GM18511 (cell line): Measurements from ENCODE around the gene TEX30.
"Not testable (repeated sequence)": the region's sequence is repeated elsewhere in the genome, so short reads cannot be mapped to it uniquely, and the experiment has no call there.

Experiments
- ATAC-seq: cut with Tn5 transposase; IDR thresholded peaks from one replicate; pipeline ENCODE4 v1.9.1; 2021; ENCODE audit warnings: mild to moderate bottlenecking, moderate library complexity; ENCODE audit not compliant: unreplicated experiment

The TEX30 gene

DNA sequence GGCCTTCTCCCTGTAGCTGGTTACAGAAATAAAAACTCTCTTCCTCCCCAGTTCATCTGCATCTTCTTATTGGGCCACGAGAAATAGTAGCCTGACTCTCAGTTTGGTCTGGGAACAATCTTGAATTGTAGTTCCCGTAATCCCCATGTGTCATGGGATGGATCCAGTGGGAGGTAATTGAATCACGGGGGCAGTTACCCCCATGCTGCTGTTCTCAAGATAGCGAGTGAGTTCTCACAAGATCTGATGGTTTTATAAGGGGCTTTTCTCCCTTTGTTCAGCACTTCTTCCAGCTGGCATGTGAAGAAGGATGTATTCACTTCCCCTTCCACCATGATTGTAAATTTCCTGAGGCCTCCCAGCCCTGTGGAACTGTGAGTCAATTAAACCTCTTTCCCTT is 7.1 kb upstream of the TEX30 start:
- ATAC-seq: not testable (repeated sequence)

DNA sequence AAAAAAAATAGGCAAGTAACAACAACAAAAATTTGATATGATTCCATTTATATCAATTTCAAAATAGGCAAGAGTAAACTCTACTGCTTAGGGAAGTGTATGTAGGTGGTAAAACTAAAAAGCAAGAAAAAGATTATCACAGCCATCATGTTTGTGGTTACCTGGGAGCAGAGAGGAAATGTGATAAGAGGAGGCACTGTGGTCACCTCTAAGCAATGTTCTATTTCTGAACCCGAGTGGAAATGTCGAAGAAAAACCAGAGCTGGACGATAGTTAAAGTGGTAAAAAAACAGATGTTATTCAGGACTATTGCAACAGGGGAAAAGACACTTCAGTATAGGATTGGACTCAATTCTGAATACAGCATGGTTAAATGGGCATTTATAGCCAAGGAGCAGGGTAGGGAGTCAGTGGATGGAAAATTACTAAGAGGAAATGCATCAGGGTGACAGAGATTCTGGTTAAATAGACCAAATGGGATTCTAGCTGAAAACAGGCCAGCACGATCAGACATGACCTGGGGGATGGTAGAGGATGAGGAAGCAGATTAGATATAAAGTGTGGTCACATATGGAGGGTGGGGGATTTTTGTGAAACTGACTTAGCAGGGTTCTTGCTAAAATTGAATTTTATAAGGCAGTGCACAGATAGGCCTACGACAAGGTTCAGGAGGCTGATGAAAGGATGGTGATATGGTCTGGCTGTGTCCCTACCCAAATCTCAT is 6.0 kb upstream of the TEX30 start:
- peak; percentile 54 for ATAC-seq

DNA sequence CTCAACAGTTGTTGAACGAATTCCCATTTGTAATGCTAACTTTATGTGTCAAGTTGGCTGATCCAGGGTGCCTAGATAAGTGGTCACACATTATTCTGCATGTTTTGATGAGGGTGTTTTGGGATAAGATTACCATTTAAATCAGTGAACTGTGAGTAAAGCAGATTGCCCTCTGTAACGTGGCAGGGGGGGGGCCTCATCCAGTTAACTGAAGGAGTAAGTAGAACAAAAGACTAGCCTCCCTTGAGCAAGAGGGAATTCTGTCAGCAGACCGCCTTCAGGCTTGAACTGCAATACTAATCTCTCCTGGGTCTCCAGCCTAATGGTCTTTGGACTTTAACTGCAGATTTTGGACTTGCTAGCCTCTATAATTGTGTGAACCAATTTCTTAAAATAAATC is 4.2 kb upstream of the TEX30 start:
- ATAC-seq: no peak

DNA sequence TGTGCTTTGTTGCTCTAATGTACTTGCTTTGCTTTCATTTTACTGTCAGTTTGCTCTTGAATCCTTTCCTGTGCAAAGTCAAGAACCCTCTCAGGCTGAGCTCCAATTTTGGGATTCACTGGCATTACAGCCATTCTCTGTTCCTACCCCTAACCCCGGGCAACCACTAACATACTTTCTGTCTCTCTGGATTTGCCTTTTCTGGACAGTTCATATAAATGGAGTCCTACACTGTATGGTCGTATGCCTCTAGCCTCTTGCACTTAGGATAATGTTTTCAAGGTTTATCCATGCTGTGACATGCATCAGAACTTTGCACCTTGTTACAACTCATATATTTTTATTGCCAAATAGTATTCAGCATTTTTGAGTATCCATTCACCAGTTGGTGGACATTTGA is 2.7 kb upstream of the TEX30 start:
- ATAC-seq: no peak

DNA sequence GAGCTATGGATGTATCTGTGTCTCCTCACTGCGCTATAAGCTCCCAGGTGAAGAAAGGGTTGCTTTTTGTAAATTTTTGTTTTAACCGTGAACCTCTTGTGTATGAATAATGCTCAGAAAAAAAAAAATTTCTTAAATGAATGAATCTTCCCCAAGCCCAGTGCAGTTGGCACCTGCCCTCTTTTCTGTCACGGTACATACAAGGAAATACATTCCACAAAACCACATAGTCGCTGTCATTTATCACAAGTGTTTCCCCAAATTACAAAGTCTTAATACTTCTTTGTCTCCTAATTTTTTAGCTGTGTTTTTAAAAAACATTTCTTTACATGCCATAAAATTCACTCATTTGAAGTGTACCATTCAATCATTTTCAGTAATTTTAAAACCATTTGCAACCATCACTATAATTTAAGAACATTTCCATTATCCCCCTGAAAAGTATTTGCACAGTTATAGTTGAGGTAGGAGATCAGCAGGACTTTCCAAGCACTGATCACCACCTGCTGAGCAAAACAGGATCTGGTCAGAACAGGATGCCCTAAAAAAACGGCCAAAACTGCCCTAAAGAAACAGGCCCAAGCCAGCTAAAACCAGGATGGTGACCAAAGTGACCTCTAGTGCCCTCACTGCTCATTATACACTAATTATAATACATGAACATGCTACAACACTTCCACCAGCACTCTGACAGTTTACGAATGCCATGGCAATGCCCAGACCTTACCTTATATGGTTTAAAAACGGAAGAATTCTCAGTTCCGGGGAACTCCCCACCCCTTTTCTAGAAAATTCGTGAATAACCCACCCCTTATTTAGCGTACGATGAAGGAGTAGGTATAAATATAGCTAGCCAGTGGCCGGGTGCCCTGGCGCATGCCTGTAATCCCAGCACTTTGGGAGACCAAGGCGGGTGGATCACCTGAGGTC is 1.3 kb upstream of the TEX30 start:
- ATAC-seq: no peak

DNA sequence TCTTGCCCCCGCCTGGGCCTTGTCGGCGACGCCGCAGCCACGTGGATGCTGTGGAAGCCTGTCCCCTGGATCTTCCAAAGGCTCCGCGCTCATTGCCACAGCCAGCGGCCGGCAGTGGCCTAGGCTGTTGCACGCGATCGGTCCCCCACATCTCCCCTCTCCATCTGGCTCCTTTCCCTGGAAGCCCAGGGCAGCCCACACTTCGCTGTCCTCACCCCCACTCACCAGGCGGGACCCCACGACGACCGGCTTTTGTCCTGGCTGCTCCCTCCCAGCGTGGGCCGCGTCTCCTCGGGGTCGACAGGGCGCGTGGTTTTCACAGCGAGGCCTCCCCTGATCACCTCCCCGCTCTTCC is 605 bp upstream of the TEX30 start:
- no peak for ATAC-seq

DNA sequence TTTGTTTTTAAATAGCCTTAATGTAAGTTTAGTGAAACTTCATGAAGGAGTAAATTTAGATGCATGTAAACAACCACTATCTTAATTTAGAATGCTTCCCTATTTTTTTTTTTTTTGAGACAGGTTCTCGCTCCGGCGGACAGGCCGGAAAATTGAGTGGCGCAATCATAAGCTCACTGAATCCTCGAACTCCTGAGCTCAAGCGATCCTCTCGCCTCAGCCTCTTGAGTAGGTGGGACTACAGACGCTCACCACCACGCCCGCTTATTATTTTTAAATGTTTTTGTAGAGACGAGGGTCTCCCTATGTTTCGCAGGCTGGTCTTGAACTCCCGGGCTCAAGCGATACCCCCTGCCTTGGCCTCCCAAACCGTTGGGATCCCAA is 1.6 kb downstream of the TEX30 start:
- no peak for ATAC-seq

DNA sequence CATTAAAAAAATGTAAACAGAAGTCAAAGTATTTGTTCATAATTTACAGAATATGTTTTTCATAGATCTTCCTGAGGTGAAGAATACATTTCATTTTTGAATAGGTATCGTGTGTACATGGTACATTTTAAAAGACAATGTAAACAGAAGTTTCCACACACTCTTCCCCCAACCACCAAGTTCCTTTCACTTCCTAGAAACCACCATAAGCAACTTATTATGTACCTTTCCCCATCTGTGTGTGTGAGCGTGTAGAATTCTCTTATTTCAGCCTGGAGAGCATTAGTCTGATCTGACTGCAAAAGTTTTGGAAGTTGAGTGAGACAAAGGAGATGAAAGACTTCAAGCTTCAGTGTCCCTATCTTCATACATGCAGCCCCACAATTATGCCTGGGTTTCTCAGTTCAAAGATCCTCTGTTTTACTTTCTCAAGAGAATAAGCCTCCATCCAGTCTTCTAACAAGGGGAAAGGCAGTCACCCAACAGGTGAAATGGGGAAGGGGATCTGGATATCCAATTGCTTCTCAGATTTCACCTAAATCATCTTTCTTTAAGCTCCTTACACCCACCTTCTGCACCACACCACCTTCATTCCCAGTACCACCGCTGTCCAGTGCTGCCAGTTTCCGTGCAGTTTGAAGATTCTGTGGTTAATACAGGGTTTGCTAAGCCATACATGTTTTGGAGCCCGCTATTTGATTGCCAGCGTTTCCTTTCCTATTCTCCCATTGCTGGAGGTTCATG is 2.1 kb downstream of the TEX30 start:
- no peak for ATAC-seq

DNA sequence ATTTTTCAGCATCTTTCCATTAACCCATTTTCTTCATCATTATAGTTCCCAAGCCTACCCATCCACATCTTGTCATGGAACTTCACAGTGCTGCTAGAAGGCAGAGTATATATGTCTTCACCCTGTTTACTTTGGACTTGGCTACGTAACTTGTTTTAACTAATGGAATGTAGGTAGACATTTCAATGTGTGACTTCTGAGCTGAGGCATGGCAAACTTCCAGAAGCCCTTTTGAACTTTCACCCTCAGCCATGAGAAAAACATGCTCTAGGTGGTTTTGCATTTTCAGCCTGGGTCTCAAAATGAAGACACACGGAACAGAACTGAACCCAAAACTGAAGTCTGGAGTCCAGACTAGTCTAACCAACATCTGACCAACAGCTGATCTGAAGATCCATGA is 3.2 kb downstream of the TEX30 start:
- ATAC-seq: no peak

DNA sequence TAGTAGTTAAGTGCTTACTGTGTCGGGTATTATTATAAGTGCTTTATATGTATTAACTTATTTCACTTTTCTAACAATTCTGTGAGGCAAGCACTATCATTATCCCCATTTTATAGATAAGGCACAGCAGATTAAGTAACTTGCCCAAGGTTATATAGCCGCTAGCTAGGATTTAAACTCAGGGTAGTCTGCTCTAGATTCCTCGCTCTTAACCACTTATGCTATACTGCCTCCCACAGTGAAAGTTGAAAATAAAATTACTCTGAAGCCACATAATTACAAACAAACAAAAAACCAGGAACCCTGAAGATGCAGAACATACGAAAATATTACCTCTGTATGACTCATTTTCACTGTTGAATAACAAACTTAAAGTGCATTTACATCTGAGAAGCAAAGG is 3.9 kb downstream of the TEX30 start:
- no peak for ATAC-seq

DNA sequence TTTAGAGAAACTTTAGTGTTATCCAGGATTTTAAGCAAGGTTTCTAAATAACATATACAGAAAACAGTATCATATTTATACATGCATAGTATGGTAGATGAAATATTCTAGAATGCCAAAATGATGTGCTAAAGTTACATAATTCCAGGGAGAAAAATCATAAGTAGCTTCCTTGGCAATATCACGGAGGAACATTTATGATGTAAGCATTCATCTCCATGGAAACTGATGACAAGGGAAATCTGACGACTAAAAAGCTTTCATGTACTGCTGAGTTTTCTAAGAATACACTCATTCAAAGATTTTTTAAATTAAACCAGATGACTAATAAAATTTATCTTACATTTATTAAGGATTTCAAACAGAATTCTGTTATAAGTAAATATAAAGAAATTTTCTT is 4.7 kb downstream of the TEX30 start:
- no peak for ATAC-seq

DNA sequence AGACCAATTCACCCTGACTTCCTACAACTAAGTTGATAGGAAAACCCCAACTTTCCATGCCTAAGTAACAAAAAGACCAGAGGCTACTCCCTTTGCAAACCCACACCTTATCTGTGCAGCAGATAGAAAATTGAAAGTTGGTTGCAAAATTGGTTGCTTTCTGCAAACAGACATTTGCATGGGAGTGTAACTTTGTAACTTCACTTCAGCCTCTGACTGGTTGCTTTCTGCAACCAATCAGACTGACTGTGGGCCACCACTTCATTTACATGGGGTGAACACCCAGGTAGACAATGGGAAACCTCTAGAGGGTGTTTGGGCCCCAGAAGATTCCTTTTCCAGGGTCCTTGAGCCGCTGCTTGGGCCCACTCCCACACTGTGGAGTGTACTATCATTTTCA is 9.8 kb downstream of the TEX30 start:
- no peak for ATAC-seq

DNA sequence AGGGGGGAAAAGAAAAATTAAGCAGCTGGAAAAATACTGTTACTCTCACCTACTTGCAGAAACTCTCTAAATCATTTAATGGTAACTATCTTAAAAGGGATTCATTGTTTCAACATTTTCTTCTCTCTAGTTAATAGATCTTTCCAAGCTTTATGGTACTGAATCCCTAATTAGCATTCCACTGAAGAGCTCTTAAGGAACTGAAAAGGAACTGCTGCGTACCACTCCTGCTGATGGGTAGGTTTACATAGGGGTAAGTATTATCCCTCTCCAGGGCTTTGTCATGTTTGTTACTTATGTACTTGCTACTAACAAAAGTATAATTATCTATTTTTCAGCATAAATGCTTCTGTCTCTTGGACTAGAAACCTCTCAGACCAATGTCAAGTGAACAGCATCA is 12.5 kb downstream of the TEX30 start:
- ATAC-seq: no peak

DNA sequence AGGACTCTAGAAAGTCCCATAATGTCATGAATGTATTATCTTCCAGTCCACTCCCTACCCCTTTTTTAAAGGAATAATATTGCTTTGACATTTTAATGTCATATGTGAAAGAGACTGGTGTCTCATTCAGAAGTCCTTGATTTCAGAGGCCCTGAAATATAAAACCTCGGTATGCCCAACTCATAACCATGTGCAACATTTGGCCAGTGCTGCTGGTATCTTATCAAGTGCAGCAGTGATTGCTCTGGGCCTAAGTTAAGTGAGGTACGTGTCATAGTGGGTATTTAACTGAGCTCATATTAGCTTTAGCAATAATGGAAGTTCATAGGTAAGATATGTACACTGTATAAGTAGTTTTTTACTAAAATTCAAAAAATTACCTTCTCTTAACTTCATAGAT is 14.7 kb downstream of the TEX30 start:
- no peak for ATAC-seq

DNA sequence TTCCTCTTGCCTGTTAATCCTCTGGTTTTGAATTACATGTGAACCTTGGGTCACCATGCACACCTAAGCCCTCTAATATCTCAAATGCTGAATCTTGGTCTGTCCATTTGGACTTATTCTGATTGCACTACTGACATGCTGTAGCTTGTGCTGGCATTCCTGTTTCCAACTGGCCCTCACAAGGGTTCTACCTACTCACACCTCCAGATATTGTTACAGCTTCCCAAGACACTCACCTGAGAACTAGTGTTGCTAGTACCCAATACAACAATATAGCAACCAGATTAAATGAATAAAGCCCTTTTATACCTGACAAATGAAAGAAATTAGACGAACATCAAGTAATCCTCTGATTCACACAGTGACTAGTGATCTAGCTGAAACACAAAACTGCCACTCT is 16.6 kb downstream of the TEX30 start:
- ATAC-seq: no peak

DNA sequence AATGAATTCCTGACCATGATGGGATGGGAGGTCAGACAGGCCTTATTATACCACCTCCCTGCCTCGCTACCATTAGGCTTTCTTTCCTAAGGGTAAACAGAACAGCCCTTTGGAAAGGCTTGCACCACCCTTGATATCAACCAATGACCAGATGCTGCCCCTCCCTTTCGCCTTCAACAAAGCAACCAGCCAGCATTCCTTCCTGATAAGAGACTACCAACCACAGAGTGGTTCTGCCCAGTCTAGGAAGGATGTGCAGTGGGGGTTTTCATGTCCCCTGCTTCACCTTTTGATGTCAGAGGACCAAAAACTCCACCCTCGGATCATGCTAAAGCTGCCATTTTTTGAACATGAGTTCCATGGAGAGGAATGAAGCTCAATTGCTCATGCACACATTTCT is 21.7 kb downstream of the TEX30 start:
- ATAC-seq: no peak

DNA sequence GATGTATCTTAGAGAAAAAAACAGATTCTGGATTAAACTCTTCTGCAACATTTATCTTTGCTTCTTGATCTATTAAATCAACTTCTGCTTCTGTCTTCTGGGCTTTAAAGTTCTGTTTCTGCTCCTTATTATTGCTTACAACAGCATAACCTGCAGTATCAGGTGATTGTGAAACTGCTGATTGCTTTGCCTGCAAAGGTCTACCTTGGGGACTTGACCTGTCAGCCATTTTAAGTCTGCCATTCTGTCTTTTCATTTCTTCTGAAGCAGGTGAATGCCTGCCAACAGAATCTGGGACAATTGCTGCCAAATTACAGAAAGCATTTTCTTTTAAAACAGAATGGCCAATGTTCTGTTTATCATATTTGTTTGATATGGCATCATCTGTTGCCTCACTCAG is 31.1 kb downstream of the TEX30 start:
- no peak for ATAC-seq

DNA sequence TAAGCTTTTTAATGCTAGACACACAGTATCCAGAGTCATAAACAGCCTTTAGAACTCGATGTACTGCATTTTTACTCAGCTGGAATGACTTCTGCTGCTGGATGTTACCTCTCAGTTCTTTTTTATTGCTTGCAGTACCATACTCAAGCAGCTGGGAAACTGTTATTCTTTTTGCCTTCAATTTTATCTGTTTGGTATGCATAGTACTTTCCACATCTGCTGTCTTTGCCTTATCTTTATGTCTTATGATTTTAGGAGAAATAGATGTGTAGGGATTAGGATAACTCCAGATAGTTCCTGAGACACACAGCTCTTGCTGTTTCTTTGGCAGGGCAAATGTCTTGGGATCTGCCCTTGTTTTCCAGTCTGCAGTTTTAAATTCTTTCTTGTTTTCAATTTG is 31.5 kb downstream of the TEX30 start:
- no peak for ATAC-seq

DNA sequence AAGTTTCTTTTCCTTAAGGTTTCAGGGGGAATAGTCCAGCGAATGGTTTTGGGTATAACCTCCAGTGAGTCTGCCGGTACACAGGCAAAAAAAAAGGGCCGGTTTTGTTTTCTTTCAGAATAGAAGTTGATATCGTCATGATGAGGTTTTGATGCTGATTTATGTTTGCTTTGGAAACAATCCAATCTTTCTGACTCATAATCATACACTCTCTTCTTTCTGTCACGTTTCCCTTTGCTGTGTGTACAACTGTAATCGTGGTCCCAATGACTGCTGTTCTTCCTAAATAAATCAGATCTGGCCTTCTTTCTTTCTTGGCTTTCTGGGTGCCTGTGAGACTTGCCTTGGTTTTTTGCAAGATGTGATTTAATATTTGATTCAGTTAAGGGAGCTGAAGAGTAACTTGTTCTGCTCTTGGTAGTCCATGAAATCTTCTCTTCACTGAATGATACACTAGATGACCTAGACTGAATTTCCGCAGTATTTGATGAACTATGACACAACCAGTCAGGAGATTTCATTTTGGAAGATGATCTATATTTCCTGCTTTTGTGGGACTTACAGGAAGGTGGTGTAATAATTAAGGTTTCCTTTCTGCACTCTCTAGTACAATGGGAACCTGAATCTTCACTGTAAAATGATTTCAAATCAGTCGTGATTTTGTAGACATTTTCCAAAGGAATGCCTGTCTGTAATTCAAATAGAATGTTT is 43.9 kb downstream of the TEX30 start:
- ATAC-seq: no peak

DNA sequence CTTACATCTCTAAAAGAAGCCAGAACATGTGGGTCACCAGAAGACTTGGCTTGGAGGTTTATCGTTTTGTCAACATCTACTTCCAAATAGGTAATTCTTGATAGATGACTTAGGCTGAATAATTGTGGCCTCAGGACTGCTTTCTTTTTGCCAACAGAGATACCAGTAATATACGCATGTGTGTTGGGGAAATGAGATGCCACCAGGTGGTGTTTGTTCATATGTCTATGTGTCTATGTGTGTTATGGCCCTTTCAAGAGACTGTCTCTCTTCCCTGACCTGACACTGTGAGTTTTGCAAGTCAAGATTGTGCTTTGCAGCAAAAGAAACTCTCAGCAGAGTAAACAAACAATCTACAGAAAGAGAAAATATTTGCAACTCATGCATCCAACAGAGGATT is 47.2 kb downstream of the TEX30 start:
- no peak for ATAC-seq

DNA sequence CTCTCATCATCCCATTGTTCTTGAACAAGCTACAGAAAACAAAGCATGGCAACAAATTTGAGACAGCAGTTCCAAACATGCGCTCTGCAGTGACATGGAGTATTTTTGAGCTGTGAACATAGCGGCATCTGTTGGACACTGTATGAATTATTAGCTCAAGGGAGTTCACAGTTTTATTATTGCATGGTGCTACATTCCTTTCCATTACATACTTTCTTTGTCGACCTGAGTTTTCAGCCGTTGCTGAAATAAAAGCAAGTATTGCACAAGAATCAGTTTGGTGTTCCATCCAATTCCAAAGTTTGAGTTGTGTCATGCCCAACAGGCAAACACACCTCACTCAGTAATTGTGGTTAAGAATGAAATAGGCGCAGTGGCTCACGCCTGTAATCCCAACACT is 48.7 kb downstream of the TEX30 start:
- ATAC-seq: no peak
